A549 (cell line): ENCODE data around the gene NEGR1. TPM values are rescaled to one million over a fixed set of nuclear protein-coding genes. Genes with fewer than 3 reads are reported as not detected.

Experiments
- ATAC-seq, 2 experiments: fragments of 200-7000 bp in 1 of 2; fragments of >200 bp in 1 of 2; cut with Nextera tagmentation in 1 of 2; cut with Tn5 transposase in 1 of 2; 3 replicates each; pipeline versions ENCODE4 v1.8.0 to v1.9.1; 2018 to 2020; ENCODE audit warnings: mild to moderate bottlenecking in 1 of 2, moderate library complexity in 1 of 2
- CTCF ChIA-PET: fragments of 300-600 bp; sonication (Branson Sonifier 250); formaldehyde crosslinking; extraction: SDS; loops from one replicate; lab custom pipeline; 2021; ENCODE audit warnings: antibody characterized with exemption, inconsistent platforms; lab: Yijun Ruan, JAX
- POLR2A ChIA-PET: fragments of 350-600 bp; formaldehyde crosslinking; extraction: SDS; loops from one replicate; lab custom pipeline; 2021; ENCODE audit warnings: antibody characterized with exemption, inconsistent platforms; lab: Yijun Ruan, JAX
- DNase-seq, 2 experiments: peaks; one replicate each; pipeline versions ENCODE4 v3.0.0 to v3.0.0-alpha.2; 2011 to 2016; ENCODE audit warnings: low read depth in 1 of 2, low spot score in 1 of 2
- FAIRE-seq: peaks from 2 replicates; lab custom pipeline; 2011; peaks lifted over from hg19 to GRCh38; lab: Jason Lieb, UNC
- H3K27ac ChIP-seq, 2 experiments: fragments of >200 bp; sonication (Bioruptor Twin); formaldehyde crosslinking; 3 replicates each; pipeline ENCODE4 v1.5.1; 2016 to 2017
- H3K4me1 ChIP-seq: fragments of >200 bp; sonication (Bioruptor Twin); formaldehyde crosslinking; 3 replicates; pipeline ENCODE4 v1.6.1; 2016
- H3K4me2 ChIP-seq: fragments of >200 bp; sonication (Bioruptor Twin); formaldehyde crosslinking; 3 replicates; pipeline ENCODE4 v1.6.1; 2016
- H3K4me3 ChIP-seq: fragments of >200 bp; sonication (Bioruptor Twin); formaldehyde crosslinking; 3 replicates; pipeline ENCODE4 v1.5.1; 2016
- H3K9me3 ChIP-seq: fragments of >200 bp; sonication (Bioruptor Twin); formaldehyde crosslinking; 3 replicates; pipeline ENCODE4 v1.6.1; 2016
- ATOH8 ChIP-seq: fragments of 250-450 bp; sonication (Bioruptor Pico); IDR thresholded peaks from 2 replicates; pipeline ENCODE4 v1.5.0; 2020; ENCODE audit warnings: low read depth, mild to moderate bottlenecking, moderate library complexity
- CEBPB ChIP-seq, 2 experiments: fragments of >200 bp in 1 of 2; sonication (Bioruptor Twin) in 1 of 2; formaldehyde crosslinking in 1 of 2; IDR thresholded peaks; 2 replicates each; pipeline ENCODE4 v1.6.1; 2012 to 2016
- CHD2 ChIP-seq: fragments of 150-350 bp; IDR thresholded peaks from 2 replicates; pipeline ENCODE4 v1.6.1; 2014; ENCODE audit warnings: low read length; ENCODE audit not compliant: partially characterized antibody
- CHD4 ChIP-seq: fragments of 200-600 bp; sonication (generic); IDR thresholded peaks from 2 replicates; pipeline ENCODE4 v1.6.1; 2016; ENCODE audit warnings: antibody characterized with exemption, mild to moderate bottlenecking, borderline replicate concordance
- E2F6 ChIP-seq: IDR thresholded peaks from 2 replicates; pipeline ENCODE4 v1.6.1; 2012; ENCODE audit warnings: low read depth, borderline replicate concordance
- EHMT2 ChIP-seq: fragments of 200-600 bp; sonication (generic); IDR thresholded peaks from 2 replicates; pipeline ENCODE4 v1.6.1; 2016; ENCODE audit warnings: antibody characterized with exemption, low read depth, mild to moderate bottlenecking, moderate library complexity
- ESRRA ChIP-seq: fragments of 150-350 bp; IDR thresholded peaks from 2 replicates; pipeline ENCODE4 v1.6.1; 2014; ENCODE audit warnings: mild to moderate bottlenecking, low read length, borderline replicate concordance
- FOSB ChIP-seq: fragments of 250-450 bp; sonication (Bioruptor Pico); IDR thresholded peaks from 2 replicates; pipeline ENCODE4 v1.5.0; 2020; ENCODE audit warnings: mild to moderate bottlenecking, moderate library complexity
- FOSL2 ChIP-seq, 2 experiments: fragments of 450-650 bp in 1 of 2; fragments of >200 bp in 1 of 2; sonication (Bioruptor Twin) in 1 of 2; formaldehyde crosslinking; IDR thresholded peaks; 2 replicates each; pipeline versions ENCODE4 v1.5.0 to v1.6.1; 2016 to 2020; ENCODE audit warnings: mild to moderate bottlenecking in 1 of 2, moderate library complexity in 1 of 2
- GATA3 ChIP-seq: IDR thresholded peaks from 2 replicates; pipeline ENCODE4 v1.6.1; 2012; ENCODE audit warnings: borderline replicate concordance
- HOXA7 ChIP-seq: fragments of 250-450 bp; sonication (Bioruptor Pico); IDR thresholded peaks from 2 replicates; pipeline ENCODE4 v1.5.0; 2020; ENCODE audit warnings: mild to moderate bottlenecking, moderate library complexity
- HOXB13 ChIP-seq: fragments of 250-450 bp; sonication (Bioruptor Pico); IDR thresholded peaks from 2 replicates; pipeline ENCODE4 v1.5.0; 2020; ENCODE audit warnings: low read depth, mild to moderate bottlenecking, moderate library complexity
- JUNB ChIP-seq: fragments of >200 bp; sonication (Bioruptor Twin); formaldehyde crosslinking; IDR thresholded peaks from 2 replicates; pipeline ENCODE4 v1.6.1; 2016
- KDM1A ChIP-seq: fragments of 200-600 bp; sonication (generic); IDR thresholded peaks from 2 replicates; pipeline ENCODE4 v1.6.1; 2016; ENCODE audit warnings: low read depth, mild to moderate bottlenecking
- MAX ChIP-seq: IDR thresholded peaks from 2 replicates; pipeline ENCODE4 v1.6.1; 2012
- POLR2AphosphoS2 ChIP-seq: conservative IDR thresholded peaks from 2 replicates; pipeline ENCODE4 v1.6.1; 2012; ENCODE audit warnings: low read length, improper control_type of control experiment, inconsistent platforms
- SMC3 ChIP-seq: fragments of >200 bp; sonication (Bioruptor Twin); formaldehyde crosslinking; IDR thresholded peaks from 3 replicates; pipeline ENCODE4 v1.6.1; 2018; ENCODE audit warnings: inconsistent platforms
- TFCP2L1 ChIP-seq: fragments of 250-450 bp; sonication (Bioruptor Pico); IDR thresholded peaks from 2 replicates; pipeline ENCODE4 v1.5.0; 2021; ENCODE audit warnings: mild to moderate bottlenecking
- TP53 ChIP-seq: fragments of 250-450 bp; sonication (Bioruptor Pico); IDR thresholded peaks from 2 replicates; pipeline ENCODE4 v1.5.0; 2021; ENCODE audit warnings: mild to moderate bottlenecking, moderate library complexity
- USF2 ChIP-seq: fragments of 450-650 bp; IDR thresholded peaks from 2 replicates; pipeline ENCODE4 v1.6.1; 2014; ENCODE audit warnings: antibody characterized with exemption
- ZC3H11A ChIP-seq: fragments of 450-650 bp; IDR thresholded peaks from 2 replicates; pipeline ENCODE4 v1.6.1; 2014; ENCODE audit warnings: antibody characterized with exemption, mild to moderate bottlenecking
- ZNF302 ChIP-seq: fragments of 250-450 bp; sonication (Bioruptor Pico); IDR thresholded peaks from 2 replicates; pipeline ENCODE4 v1.9.0; 2021; ENCODE audit warnings: inconsistent platforms, mild to moderate bottlenecking, moderate library complexity
- ZSCAN20 ChIP-seq: fragments of 250-450 bp; sonication (Bioruptor Pico); IDR thresholded peaks from 2 replicates; pipeline ENCODE4 v1.8.0; 2022; ENCODE audit warnings: mild to moderate bottlenecking, moderate library complexity
- WGBS: methylation state at CpG from one replicate; pipeline ENCODE4 v1.1.6; 2017; ENCODE audit errors: missing lambda C conversion rate; 5-methylcytosine and 5-hydroxymethylcytosine counted together
- polyA plus RNA-seq, 4 experiments: library from polyadenylated mRNA; depleted of rRNA in 3 of 4; stranded (reverse); fragments of >200 nt; fragmentation: RNase III in 1 of 4; extraction: RNeasy Plus Mini Kit Qiagen cat#74134 plus additional on column Dnase treatment in 1 of 4; gene quantifications; 2 replicates in 3 of 4; 3 replicates in 1 of 4; pipeline ENCODE4 v1.2.3, GENCODE V29; 2011 to 2017
- TF ChIP-seq, protein P1 (sequence below): fragments of >200 bp; sonication (Bioruptor Twin); formaldehyde crosslinking; IDR thresholded peaks from 2 replicates; pipeline ENCODE4 v1.6.1; 2016
- TF ChIP-seq, protein P2 (sequence below): fragments of >200 bp; sonication (Bioruptor Twin); formaldehyde crosslinking; IDR thresholded peaks from 3 replicates; pipeline ENCODE4 v1.6.1; 2016
- TF ChIP-seq, protein P3 (sequence below): fragments of 200-600 bp; sonication (generic); IDR thresholded peaks from 2 replicates; pipeline ENCODE4 v1.6.1; 2016; ENCODE audit warnings: antibody characterized with exemption, mild to moderate bottlenecking, moderate library complexity

NEGR1 gene
- polyA plus RNA-seq, 2 of the 4 experiments (the other 2 are of a cell fraction) = not detected

DNA sequence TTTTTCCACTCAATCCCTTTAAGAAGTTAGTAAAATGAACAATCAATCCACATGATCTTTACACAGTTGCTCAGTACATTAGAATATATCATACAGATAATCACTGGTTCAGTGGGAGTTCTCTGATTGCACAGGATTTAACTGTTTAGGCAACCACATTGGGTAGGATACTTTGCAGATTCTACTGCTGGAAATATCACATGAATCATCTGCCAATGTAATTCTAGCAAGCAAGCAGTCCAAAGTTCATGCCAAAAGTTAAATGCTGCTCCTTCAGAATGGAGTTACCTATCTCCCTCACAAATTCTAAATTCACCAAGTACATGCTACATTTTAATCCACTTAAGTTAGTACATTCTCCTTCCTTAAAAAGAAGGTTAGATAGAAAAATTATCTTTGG lies 52.4 kb downstream of the NEGR1 start:
- TF ChIP-seq FOSL2 (IDR thresholded peaks at IDR 0.05) (no peak), FOSL2 (CRISPR knock-in tag; IDR thresholded peaks at IDR 0.05) (no peak), ZC3H11A (no peak), EHMT2 (no peak), USF2 (no peak), TP53 (CRISPR knock-in tag) (no peak), HOXB13 (no peak), FOSB (CRISPR knock-in tag) (no peak), ZNF302 (CRISPR knock-in tag) (no peak), ZSCAN20 (CRISPR knock-in tag) (no peak), CHD2 (no peak), MAX (no peak), TFCP2L1 (CRISPR knock-in tag) (no peak), ATOH8 (CRISPR knock-in tag) (no peak), KDM1A (no peak), POLR2AphosphoS2 (no peak), SMC3 (no peak), E2F6 (no peak), HOXA7 (no peak)
- TF ChIP-seq, protein P1, sequence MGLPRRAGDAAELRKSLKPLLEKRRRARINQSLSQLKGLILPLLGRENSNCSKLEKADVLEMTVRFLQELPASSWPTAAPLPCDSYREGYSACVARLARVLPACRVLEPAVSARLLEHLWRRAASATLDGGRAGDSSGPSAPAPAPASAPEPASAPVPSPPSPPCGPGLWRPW = no peak
- TF ChIP-seq, protein P2, sequence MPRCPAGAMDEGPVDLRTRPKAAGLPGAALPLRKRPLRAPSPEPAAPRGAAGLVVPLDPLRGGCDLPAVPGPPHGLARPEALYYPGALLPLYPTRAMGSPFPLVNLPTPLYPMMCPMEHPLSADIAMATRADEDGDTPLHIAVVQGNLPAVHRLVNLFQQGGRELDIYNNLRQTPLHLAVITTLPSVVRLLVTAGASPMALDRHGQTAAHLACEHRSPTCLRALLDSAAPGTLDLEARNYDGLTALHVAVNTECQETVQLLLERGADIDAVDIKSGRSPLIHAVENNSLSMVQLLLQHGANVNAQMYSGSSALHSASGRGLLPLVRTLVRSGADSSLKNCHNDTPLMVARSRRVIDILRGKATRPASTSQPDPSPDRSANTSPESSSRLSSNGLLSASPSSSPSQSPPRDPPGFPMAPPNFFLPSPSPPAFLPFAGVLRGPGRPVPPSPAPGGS = no peak
- ATAC-seq (no peak), FAIRE-seq (no peak), DNase-seq (no peak)
- H3K9me3 ChIP-seq = no peaks in the 10 kb centered on the region
- H3K4me3 ChIP-seq = no peak overlapping the region
- ChIA-PET CTCF (no interaction called here), POLR2A (no interaction called here)
- H3K4me2 ChIP-seq = no peak overlapping the region
- H3K27ac ChIP-seq = no peak overlapping the region
- no peaks in the 10 kb centered on the region for H3K4me1 ChIP-seq

- CTCF ChIA-PET = no interaction called here
- H3K4me1 ChIP-seq = no peaks in the 10 kb centered on the region
- no peak overlapping the region for H3K4me2 ChIP-seq
- TF ChIP-seq HOXB13 (no peak), ESRRA (no peak)
- H3K4me3 ChIP-seq = no peak overlapping the region
- no peaks in the 10 kb centered on the region for H3K9me3 ChIP-seq
- POLR2A ChIA-PET = no interaction called here
- H3K27ac ChIP-seq = no peak overlapping the region
- DNase-seq (no peak), ATAC-seq (no peak), FAIRE-seq (no peak)
- 2% methylated on average over 4 of the region's 4 CpGs for WGBS
Measured at GRCh38 chr1:72227667-72228066, 54.7 kb downstream of the NEGR1 start.

DNA sequence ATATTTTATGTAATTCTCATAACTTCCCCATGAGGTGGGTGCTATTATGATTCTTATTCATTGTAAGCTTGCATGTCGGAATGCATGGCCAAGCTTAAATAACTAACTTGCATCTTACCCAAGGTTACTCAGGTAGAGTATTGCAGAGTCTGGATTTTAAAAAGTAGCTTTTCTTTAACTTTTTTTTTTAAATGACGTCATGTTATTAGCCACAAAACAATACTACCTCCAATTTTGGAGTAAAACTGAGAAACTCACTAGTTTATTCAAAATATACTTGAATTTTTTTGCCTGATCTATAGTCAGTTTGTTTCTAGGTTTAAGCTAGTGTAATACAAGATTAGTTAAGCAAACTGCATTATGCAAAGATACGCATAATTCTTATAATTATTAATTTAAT lies 57.8 kb downstream of the NEGR1 start:
- ChIA-PET POLR2A (no interaction called here), CTCF (no interaction called here)
- Histone ChIP-seq H3K4me1 (no peaks in the 10 kb centered on the region), H3K4me3 (no peak overlapping the region), H3K4me2 (no peak overlapping the region), H3K27ac (no peak overlapping the region), H3K9me3 (no peaks in the 10 kb centered on the region)
- WGBS = 26% methylated on average over 3 of the region's 3 CpGs
- no peak for DNase-seq
- FAIRE-seq = no peak
- ATAC-seq = no peak
- TF ChIP-seq CHD4 = no peak
- TF ChIP-seq, protein P2 = no peak
- no peak for TF ChIP-seq JUNB
- TF ChIP-seq MAX = no peak
- TF ChIP-seq CEBPB (IDR thresholded peaks at IDR 0.05) = no peak
- TF ChIP-seq GATA3 = no peak
- no peak for TF ChIP-seq EHMT2
- TF ChIP-seq, protein P3, sequence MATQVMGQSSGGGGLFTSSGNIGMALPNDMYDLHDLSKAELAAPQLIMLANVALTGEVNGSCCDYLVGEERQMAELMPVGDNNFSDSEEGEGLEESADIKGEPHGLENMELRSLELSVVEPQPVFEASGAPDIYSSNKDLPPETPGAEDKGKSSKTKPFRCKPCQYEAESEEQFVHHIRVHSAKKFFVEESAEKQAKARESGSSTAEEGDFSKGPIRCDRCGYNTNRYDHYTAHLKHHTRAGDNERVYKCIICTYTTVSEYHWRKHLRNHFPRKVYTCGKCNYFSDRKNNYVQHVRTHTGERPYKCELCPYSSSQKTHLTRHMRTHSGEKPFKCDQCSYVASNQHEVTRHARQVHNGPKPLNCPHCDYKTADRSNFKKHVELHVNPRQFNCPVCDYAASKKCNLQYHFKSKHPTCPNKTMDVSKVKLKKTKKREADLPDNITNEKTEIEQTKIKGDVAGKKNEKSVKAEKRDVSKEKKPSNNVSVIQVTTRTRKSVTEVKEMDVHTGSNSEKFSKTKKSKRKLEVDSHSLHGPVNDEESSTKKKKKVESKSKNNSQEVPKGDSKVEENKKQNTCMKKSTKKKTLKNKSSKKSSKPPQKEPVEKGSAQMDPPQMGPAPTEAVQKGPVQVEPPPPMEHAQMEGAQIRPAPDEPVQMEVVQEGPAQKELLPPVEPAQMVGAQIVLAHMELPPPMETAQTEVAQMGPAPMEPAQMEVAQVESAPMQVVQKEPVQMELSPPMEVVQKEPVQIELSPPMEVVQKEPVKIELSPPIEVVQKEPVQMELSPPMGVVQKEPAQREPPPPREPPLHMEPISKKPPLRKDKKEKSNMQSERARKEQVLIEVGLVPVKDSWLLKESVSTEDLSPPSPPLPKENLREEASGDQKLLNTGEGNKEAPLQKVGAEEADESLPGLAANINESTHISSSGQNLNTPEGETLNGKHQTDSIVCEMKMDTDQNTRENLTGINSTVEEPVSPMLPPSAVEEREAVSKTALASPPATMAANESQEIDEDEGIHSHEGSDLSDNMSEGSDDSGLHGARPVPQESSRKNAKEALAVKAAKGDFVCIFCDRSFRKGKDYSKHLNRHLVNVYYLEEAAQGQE = no peak
